SU-DHL-6 (cell line): ENCODE measurements around the gene CRISPLD2.

ENCODE experiments used
- H2AFZ ChIP-seq: fragments of 200-600 bp; sonication (generic); 2 replicates; pipeline ENCODE4 v1.6.1; 2014; ENCODE audit warnings: low read depth, mild to moderate bottlenecking, moderate library complexity, mixed read lengths, antibody characterized with exemption, low read length; ENCODE audit not compliant: severe bottlenecking
- H3F3A ChIP-seq: fragments of 200-600 bp; shearing (Covaris generic); 2 replicates; pipeline ENCODE4 v1.6.0; 2016; ENCODE audit warnings: antibody characterized with exemption, mild to moderate bottlenecking; ENCODE audit not compliant: insufficient read depth
- H3K27ac ChIP-seq: fragments of 200-600 bp; sonication (generic); 2 replicates; pipeline ENCODE4 v1.5.1; 2016; ENCODE audit warnings: low read depth, mild to moderate bottlenecking, low read length, moderate library complexity, mixed read lengths
- H3K27me3 ChIP-seq: fragments of 200-600 bp; sonication (generic), shearing (Covaris generic); 2 replicates; pipeline ENCODE4 v1.6.0; 2014; ENCODE audit warnings: mild to moderate bottlenecking, low read length
- H3K36me3 ChIP-seq: fragments of 200-600 bp; sonication (generic); 2 replicates; pipeline ENCODE4 v1.6.1; 2014; ENCODE audit warnings: mild to moderate bottlenecking, low read length, mixed read lengths
- H3K4me2 ChIP-seq: fragments of 300-600, 200-600 bp; shearing (Covaris generic), sonication (generic); 2 replicates; pipeline ENCODE4 v1.6.0; 2014; ENCODE audit warnings: low read length, low read depth, mild to moderate bottlenecking; ENCODE audit not compliant: poor library complexity, severe bottlenecking
- H3K4me3 ChIP-seq: fragments of 200-600 bp; sonication (generic); 2 replicates; pipeline ENCODE4 v1.5.1; 2014; ENCODE audit warnings: antibody characterized with exemption, low read length, mild to moderate bottlenecking, mixed read lengths; ENCODE audit not compliant: insufficient read depth, poor library complexity, severe bottlenecking
- H3K79me2 ChIP-seq: fragments of 200-600 bp; sonication (generic); 2 replicates; pipeline ENCODE4 v1.6.1; 2014; ENCODE audit warnings: mild to moderate bottlenecking, low read length, moderate library complexity; ENCODE audit not compliant: insufficient read depth
- H3K9ac ChIP-seq: fragments of 200-600 bp; sonication (generic); 2 replicates; pipeline ENCODE4 v1.7.0; 2014; ENCODE audit warnings: mild to moderate bottlenecking, low read length
- H3K9me2 ChIP-seq: fragments of 200-600 bp; sonication (generic); replicated peaks from 2 replicates; pipeline ENCODE4 v1.6.1; 2014; ENCODE audit warnings: low read length; ENCODE audit not compliant: insufficient read depth
- H3K9me3 ChIP-seq: fragments of 200-600 bp; sonication (generic); 2 replicates; pipeline ENCODE4 v1.6.1; 2014; ENCODE audit warnings: low read length, mixed read lengths; ENCODE audit not compliant: insufficient read depth
- H4K20me1 ChIP-seq: fragments of 200-600 bp; sonication (generic); 2 replicates; pipeline ENCODE4 v1.6.1; 2014; ENCODE audit warnings: low read depth, mild to moderate bottlenecking, antibody characterized with exemption, low read length, moderate library complexity, mixed read lengths
- EZH2phosphoT487 ChIP-seq: fragments of 200-600 bp; sonication (generic), shearing (Covaris generic); conservative IDR thresholded peaks from 2 replicates; pipeline ENCODE4 v1.6.1; 2018; ENCODE audit warnings: mild to moderate bottlenecking, antibody characterized with exemption, low read length, moderate library complexity, mixed read lengths
- TF ChIP-seq, protein P1 (sequence below): fragments of 200-600 bp; sonication (generic); IDR thresholded peaks from one replicate; pipeline ENCODE4 v1.5.1; 2017; ENCODE audit warnings: antibody characterized with exemption, mild to moderate bottlenecking, low read length, moderate library complexity; ENCODE audit not compliant: insufficient read depth, poor library complexity, severe bottlenecking

Gene CRISPLD2

DNA sequence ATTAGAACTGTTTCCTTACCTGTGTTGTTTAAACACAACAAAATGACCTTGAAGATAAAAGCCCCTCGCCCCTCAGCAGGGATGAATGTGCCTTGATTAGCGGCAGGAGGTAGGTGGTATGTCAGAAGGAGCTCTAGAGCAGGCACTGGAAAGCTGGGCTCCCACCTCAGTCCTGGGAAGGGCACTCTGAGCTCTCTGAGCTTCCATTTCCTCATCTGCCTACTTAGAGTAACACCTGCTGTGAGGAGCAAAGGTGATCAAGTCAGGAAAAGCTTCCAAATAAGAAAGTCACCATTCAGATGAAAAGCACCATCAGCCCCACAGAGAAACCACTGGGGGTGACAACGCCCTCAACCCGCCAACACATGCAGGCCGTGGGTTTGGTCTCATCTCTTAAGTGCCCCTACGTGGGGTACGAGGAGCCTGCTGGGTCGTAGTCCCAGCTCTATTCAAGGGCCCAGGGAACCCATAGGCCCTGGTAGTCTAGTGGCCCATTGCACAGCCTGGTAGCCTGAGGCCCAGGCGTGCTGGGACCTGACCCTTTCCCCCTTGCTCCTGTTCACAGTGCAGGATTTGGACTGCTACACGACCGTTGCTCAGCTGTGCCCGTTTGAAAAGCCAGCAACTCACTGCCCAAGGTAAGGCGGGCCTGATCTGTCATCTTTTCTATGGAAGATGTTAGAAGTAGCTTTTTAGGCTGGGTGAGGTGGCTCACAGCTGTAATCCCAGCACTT, 57.3 kb downstream of the CRISPLD2 start:
- Histone ChIP-seq H3K9ac (no peak overlapping the region), H3K9me2 (no peaks in the 10 kb centered on the region), H3K4me3 (no peak overlapping the region), H3K9me3 (no peaks in the 10 kb centered on the region), H3K27ac (no peak overlapping the region), H3K27me3 (no peaks in the 10 kb centered on the region), H3K79me2 (no peaks in the 10 kb centered on the region), H2AFZ (no peak overlapping the region), H3K4me2 (no peak overlapping the region), H3K36me3 (no peaks in the 10 kb centered on the region), H3F3A (no peaks in the 10 kb centered on the region), H4K20me1 (no peaks in the 10 kb centered on the region)
- TF ChIP-seq EZH2phosphoT487 = no peak
- TF ChIP-seq, protein P1, sequence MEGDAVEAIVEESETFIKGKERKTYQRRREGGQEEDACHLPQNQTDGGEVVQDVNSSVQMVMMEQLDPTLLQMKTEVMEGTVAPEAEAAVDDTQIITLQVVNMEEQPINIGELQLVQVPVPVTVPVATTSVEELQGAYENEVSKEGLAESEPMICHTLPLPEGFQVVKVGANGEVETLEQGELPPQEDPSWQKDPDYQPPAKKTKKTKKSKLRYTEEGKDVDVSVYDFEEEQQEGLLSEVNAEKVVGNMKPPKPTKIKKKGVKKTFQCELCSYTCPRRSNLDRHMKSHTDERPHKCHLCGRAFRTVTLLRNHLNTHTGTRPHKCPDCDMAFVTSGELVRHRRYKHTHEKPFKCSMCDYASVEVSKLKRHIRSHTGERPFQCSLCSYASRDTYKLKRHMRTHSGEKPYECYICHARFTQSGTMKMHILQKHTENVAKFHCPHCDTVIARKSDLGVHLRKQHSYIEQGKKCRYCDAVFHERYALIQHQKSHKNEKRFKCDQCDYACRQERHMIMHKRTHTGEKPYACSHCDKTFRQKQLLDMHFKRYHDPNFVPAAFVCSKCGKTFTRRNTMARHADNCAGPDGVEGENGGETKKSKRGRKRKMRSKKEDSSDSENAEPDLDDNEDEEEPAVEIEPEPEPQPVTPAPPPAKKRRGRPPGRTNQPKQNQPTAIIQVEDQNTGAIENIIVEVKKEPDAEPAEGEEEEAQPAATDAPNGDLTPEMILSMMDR = no peak

DNA sequence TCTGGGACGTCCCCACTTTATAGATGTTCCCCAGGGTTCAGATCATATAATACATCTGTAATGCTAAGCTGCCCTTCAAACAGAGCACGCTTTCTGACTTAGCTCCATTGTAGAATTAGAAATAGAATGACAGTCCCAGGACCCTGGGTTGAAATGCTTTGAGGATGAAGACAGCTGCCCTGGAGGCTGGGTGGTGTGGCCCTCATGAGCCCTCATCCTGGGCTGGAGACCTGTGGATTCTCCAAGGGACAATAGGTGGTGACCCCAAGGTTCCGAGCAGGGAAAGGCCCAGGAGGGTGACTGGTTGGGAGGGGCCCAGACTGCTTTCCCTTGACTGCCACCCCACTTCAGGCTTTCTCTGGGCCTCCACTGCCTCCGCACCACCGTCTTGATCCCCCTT, 59.0 kb downstream of the CRISPLD2 start:
- TF ChIP-seq, protein P1 = no peak
- H4K20me1 ChIP-seq = no peaks in the 10 kb centered on the region

DNA sequence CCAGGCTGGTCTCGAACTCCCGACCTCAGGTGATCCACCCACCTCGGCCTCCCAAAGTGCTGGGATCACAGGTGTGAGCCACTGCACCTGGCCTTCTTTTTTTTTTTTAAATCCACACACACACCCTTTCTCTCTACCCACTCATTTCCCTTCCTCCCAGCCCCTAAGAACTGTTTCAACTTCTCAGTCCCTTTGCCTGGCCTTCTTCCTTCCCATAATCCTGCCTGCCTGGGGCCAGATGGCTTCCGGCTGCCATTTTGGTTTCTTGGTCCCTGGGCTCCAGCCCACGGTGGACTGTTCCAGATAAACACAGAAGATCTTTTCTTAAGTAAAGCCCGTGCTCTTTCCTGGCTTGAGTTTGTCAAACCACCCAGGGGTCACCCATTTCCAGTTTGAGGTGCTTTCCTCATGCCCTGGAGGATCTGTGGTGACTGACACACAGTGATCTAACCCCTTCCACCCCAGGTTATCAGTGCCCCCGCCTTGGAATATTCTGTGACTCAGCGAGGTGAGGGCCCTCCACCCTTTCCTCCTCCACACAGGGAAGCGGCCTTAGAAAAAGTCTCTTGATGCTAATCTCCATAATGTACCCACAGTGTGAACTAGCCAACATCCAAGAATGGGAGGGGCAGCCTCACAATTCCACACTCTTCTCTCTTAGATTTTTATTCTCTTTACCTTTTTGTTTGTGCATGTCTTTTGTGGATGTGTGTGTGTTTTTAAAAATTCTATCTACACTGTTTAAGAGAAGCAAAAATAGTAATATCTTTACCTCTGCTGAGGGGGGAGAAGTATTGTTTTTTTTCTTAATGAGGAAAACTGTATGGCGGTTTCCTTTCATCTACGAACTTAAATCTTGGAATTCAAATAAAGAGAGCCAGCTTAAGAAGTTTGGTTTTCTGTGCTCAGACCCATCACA, 60.0 kb downstream of the CRISPLD2 start:
- Histone ChIP-seq H3F3A (no peaks in the 10 kb centered on the region), H3K4me3 (no peak overlapping the region), H3K27ac (no peak overlapping the region), H3K36me3 (no peaks in the 10 kb centered on the region), H3K9ac (no peak overlapping the region), H3K9me3 (no peaks in the 10 kb centered on the region), H3K27me3 (no peaks in the 10 kb centered on the region), H2AFZ (no peak overlapping the region), H3K79me2 (no peaks in the 10 kb centered on the region), H4K20me1 (no peaks in the 10 kb centered on the region), H3K4me2 (no peak overlapping the region), H3K9me2 (no peaks in the 10 kb centered on the region)
- TF ChIP-seq, protein P1 = no peak

More for the DNA sequence above, 59.0 kb downstream of the CRISPLD2 start:
- Histone ChIP-seq H3K4me2 (no peak overlapping the region), H3K9ac (no peak overlapping the region), H2AFZ (no peak overlapping the region), H3K79me2 (no peaks in the 10 kb centered on the region), H3K4me3 (no peak overlapping the region), H3K9me2 (no peaks in the 10 kb centered on the region), H3K9me3 (no peaks in the 10 kb centered on the region), H3K27me3 (no peaks in the 10 kb centered on the region), H3K27ac (no peak overlapping the region), H3F3A (no peaks in the 10 kb centered on the region), H3K36me3 (no peaks in the 10 kb centered on the region)
